Liver (tissue), 9 donors: Measurements from ENCODE around the gene ELK4. TPM values are rescaled to one million over a fixed set of nuclear protein-coding genes. Genes with fewer than 3 reads are reported as not detected.

Source experiments
- DNase-seq: peaks from one replicate; pipeline ENCODE4 v3.0.0-alpha.2; 2017; ENCODE audit warnings: low spot score
- H3K27ac ChIP-seq, 2 donors: one replicate each; pipeline ENCODE4 v1.7.0; 2013; ENCODE audit warnings: inconsistent platforms in 2 of 2, low read length in 2 of 2, control low read depth in 1 of 2, low read depth in 1 of 2, mild to moderate bottlenecking in 1 of 2
- H3K27me3 ChIP-seq, 4 donors: one replicate each; pipeline versions ENCODE4 v1.6.1 to v1.7.0; 2013; ENCODE audit warnings: low read length in 3 of 4, inconsistent platforms in 1 of 4, mild to moderate bottlenecking in 1 of 4, moderate library complexity in 1 of 4; ENCODE audit not compliant: control insufficient read depth in 4 of 4, insufficient read depth in 4 of 4
- H3K36me3 ChIP-seq, 4 donors: one replicate each; pipeline versions ENCODE4 v1.6.1 to v1.7.0; 2013; ENCODE audit warnings: low read length in 3 of 4, mild to moderate bottlenecking in 3 of 4, low read depth in 1 of 4, moderate library complexity in 1 of 4; ENCODE audit not compliant: control insufficient read depth in 4 of 4, insufficient read depth in 3 of 4
- H3K4me1 ChIP-seq, 4 donors: one replicate each; pipeline versions ENCODE4 v1.6.1 to v1.7.0; 2013; ENCODE audit warnings: low read length in 3 of 4, mild to moderate bottlenecking in 3 of 4, moderate library complexity in 1 of 4; ENCODE audit not compliant: control insufficient read depth in 4 of 4, insufficient read depth in 4 of 4
- H3K4me3 ChIP-seq, 3 donors: one replicate each; pipeline versions ENCODE4 v1.6.1 to v1.7.0; 2013; ENCODE audit warnings: low read length in 3 of 3, control low read depth in 1 of 3, low read depth in 1 of 3, mild to moderate bottlenecking in 1 of 3
- H3K9ac ChIP-seq, 2 donors: one replicate each; pipeline ENCODE4 v1.7.0; 2013; ENCODE audit warnings: low read length in 2 of 2, mild to moderate bottlenecking in 2 of 2, moderate library complexity in 2 of 2, control low read depth in 1 of 2, low read depth in 1 of 2
- H3K9me3 ChIP-seq, 4 donors: one replicate each; pipeline versions ENCODE4 v1.6.1 to v1.7.0; 2013; ENCODE audit warnings: low read length in 3 of 4; ENCODE audit not compliant: control insufficient read depth in 4 of 4
- EGR1 ChIP-seq, 2 donors: IDR thresholded peaks; 2 replicates each; pipeline ENCODE4 v1.6.1; 2016 to 2018; ENCODE audit warnings: antibody characterized with exemption in 2 of 2, low read depth in 2 of 2
- FOXA1 ChIP-seq: IDR thresholded peaks from 2 replicates; pipeline ENCODE4 v1.6.1; 2016; ENCODE audit warnings: antibody characterized with exemption
- FOXA2 ChIP-seq: IDR thresholded peaks from 2 replicates; pipeline ENCODE4 v1.6.1; 2016; ENCODE audit warnings: antibody characterized with exemption
- GABPA ChIP-seq, 2 donors: IDR thresholded peaks in 1 of 2; conservative IDR thresholded peaks in 1 of 2; 2 replicates each; pipeline ENCODE4 v1.6.1; 2016; ENCODE audit warnings: antibody characterized with exemption in 2 of 2, mild to moderate bottlenecking in 1 of 2, moderate library complexity in 1 of 2
- HNF4A ChIP-seq, 2 donors: conservative IDR thresholded peaks; 2 replicates each; pipeline ENCODE4 v1.6.1; 2016; ENCODE audit warnings: antibody characterized with exemption in 2 of 2, mild to moderate bottlenecking in 2 of 2
- HNF4G ChIP-seq: IDR thresholded peaks from 2 replicates; pipeline ENCODE4 v1.6.1; 2016; ENCODE audit warnings: antibody characterized with exemption
- JUND ChIP-seq, 2 donors: IDR thresholded peaks; 2 replicates each; pipeline ENCODE4 v1.6.1; 2016; ENCODE audit warnings: antibody characterized with exemption in 2 of 2
- NR2F2 ChIP-seq: IDR thresholded peaks from 2 replicates; pipeline ENCODE4 v1.6.1; 2016; ENCODE audit warnings: antibody characterized with exemption
- RAD21 ChIP-seq, 2 donors: IDR thresholded peaks; 2 replicates each; pipeline ENCODE4 v1.6.1; 2016; ENCODE audit warnings: antibody characterized with exemption in 2 of 2, mild to moderate bottlenecking in 2 of 2
- RXRA ChIP-seq, 2 donors: IDR thresholded peaks; 2 replicates each; pipeline ENCODE4 v1.6.1; 2017 to 2018; ENCODE audit warnings: antibody characterized with exemption in 2 of 2, mild to moderate bottlenecking in 1 of 2
- SP1 ChIP-seq: IDR thresholded peaks from 2 replicates; pipeline ENCODE4 v1.6.1; 2018; ENCODE audit warnings: antibody characterized with exemption, mild to moderate bottlenecking
- TAF1 ChIP-seq: conservative IDR thresholded peaks from 2 replicates; pipeline ENCODE4 v1.6.1; 2016; ENCODE audit warnings: antibody characterized with exemption, mild to moderate bottlenecking
- YY1 ChIP-seq: IDR thresholded peaks from 2 replicates; pipeline ENCODE4 v1.6.1; 2016; ENCODE audit warnings: antibody characterized with exemption, mild to moderate bottlenecking
- WGBS: extraction: QIAGEN DNeasy Blood & Tissue Kit; methylation state at CpG from one replicate; pipeline ENCODE4 v1.1.7; 2013; 5-methylcytosine and 5-hydroxymethylcytosine counted together
- polyA plus RNA-seq, 2 donors: library from polyadenylated mRNA; stranded (reverse) in 1 of 2; unstranded in 1 of 2; fragments of 200-250 nt in 1 of 2; fragments of >200 nt in 1 of 2; fragmentation: Nextera tagmentation in 1 of 2; extraction: Ambion mirVana in 1 of 2; gene quantifications; one replicate each; pipeline versions ENCODE4 v1.2.1 to v1.2.3, GENCODE V29; 2013 to 2015
- total RNA-seq, 2 donors: library from RNA; depleted of rRNA; stranded (reverse); fragments of >200 nt; gene quantifications; one replicate each; pipeline ENCODE4 v1.2.3, GENCODE V29; 2014
- TF ChIP-seq, protein P1 (sequence below): IDR thresholded peaks from 2 replicates; pipeline ENCODE4 v1.6.1; 2016; ENCODE audit warnings: antibody characterized with exemption, mild to moderate bottlenecking
- TF ChIP-seq, protein P2 (sequence below): IDR thresholded peaks from 2 replicates; pipeline ENCODE4 v1.6.1; 2016; ENCODE audit warnings: antibody characterized with exemption
- TF ChIP-seq, protein P3 (sequence below): IDR thresholded peaks from 2 replicates; pipeline ENCODE4 v1.6.1; 2016; ENCODE audit warnings: antibody characterized with exemption
- TF ChIP-seq, protein P4 (sequence below): IDR thresholded peaks from 2 replicates; pipeline ENCODE4 v1.6.1; 2016; ENCODE audit warnings: antibody characterized with exemption
- TF ChIP-seq, protein P5 (sequence below): fragments of 150-350 bp; IDR thresholded peaks from 2 replicates; pipeline ENCODE4 v1.5.1; 2017; ENCODE audit warnings: improper control_type of control experiment, low read depth, low read length; ENCODE audit not compliant: missing input control
- donor health status: healthy.
- donor health status: healthy.
- donor health status: healthy.
- donor health status: healthy.
- donor health status: healthy.

ELK4 gene
- total and polyA plus RNA-seq, 4 donors, result 3.5 to 20.2 (median 6.9) TPM

DNA sequence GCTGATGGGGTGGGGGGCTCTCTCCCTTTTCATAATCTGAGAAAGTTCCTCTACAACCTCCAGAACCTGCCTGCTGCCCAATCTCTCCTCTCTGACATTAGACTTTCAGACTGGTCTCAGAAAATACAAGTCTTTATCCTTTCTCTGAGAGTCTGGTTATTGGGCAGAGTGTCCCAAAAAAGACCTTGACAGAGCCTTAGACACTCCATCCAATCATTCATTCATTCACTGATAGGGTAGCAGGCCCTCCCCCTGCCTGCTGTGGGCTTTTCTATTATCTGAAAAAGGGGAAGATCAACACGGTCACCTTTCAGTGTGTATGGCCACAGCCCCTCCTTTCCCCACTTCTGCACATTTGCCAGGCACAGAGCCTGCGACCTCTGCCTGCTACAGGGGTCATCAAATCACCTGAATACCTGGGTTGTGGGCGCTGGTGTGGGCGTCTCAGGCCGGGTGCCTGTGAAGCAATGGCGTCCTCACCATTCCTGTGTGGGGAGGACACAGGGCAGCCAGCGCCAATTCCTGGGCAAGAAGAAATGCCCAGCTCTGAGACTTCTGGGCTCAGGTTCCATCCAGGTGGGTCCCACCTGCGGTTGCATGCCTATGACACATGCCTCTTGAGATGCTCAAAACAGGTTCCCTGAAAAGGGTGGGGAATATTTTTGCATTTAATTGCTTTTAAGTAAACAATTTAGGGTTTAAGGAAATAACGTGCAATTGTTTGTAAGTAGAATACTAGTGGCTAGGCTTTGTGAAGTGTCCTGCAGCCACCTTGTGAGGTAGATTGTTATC, 52.8 kb downstream of the ELK4 start:
- H3K27ac ChIP-seq, result no peak overlapping the region
- H3K36me3 ChIP-seq, result no peaks in the 10 kb centered on the region
- H3K27me3 ChIP-seq, result peaks cover 0 to 12% (median 2%) of the 10 kb centered on the region in 4 donors
- WGBS, result 65% methylated on average over 9 of the region's 9 CpGs
- no peak overlapping the region for H3K4me3 ChIP-seq
- no peaks in the 10 kb centered on the region for H3K4me1 ChIP-seq
- no peak for DNase-seq
- H3K9me3 ChIP-seq, result no peaks in the 10 kb centered on the region
- TF ChIP-seq TAF1, result no peak
- no peak for TF ChIP-seq SP1
- TF ChIP-seq, protein P1, sequence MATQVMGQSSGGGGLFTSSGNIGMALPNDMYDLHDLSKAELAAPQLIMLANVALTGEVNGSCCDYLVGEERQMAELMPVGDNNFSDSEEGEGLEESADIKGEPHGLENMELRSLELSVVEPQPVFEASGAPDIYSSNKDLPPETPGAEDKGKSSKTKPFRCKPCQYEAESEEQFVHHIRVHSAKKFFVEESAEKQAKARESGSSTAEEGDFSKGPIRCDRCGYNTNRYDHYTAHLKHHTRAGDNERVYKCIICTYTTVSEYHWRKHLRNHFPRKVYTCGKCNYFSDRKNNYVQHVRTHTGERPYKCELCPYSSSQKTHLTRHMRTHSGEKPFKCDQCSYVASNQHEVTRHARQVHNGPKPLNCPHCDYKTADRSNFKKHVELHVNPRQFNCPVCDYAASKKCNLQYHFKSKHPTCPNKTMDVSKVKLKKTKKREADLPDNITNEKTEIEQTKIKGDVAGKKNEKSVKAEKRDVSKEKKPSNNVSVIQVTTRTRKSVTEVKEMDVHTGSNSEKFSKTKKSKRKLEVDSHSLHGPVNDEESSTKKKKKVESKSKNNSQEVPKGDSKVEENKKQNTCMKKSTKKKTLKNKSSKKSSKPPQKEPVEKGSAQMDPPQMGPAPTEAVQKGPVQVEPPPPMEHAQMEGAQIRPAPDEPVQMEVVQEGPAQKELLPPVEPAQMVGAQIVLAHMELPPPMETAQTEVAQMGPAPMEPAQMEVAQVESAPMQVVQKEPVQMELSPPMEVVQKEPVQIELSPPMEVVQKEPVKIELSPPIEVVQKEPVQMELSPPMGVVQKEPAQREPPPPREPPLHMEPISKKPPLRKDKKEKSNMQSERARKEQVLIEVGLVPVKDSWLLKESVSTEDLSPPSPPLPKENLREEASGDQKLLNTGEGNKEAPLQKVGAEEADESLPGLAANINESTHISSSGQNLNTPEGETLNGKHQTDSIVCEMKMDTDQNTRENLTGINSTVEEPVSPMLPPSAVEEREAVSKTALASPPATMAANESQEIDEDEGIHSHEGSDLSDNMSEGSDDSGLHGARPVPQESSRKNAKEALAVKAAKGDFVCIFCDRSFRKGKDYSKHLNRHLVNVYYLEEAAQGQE, result no peak
- TF ChIP-seq HNF4A (conservative IDR thresholded peaks at IDR 0.05), result no peak
- no peak for TF ChIP-seq GABPA (IDR thresholded peaks at IDR 0.05 in 1 of 2, conservative IDR thresholded peaks at IDR 0.05 in 1 of 2)
- no peak for TF ChIP-seq RXRA (IDR thresholded peaks at IDR 0.05)
- no peak for TF ChIP-seq NR2F2
- no peak for TF ChIP-seq YY1
- no peak for TF ChIP-seq FOXA2
- no peak for TF ChIP-seq RAD21 (IDR thresholded peaks at IDR 0.05)
- TF ChIP-seq FOXA1, result no peak
- no peak for TF ChIP-seq JUND (IDR thresholded peaks at IDR 0.05)
- TF ChIP-seq, protein P2, sequence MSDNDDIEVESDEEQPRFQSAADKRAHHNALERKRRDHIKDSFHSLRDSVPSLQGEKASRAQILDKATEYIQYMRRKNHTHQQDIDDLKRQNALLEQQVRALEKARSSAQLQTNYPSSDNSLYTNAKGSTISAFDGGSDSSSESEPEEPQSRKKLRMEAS, result no peak
- TF ChIP-seq HNF4G, result no peak
- TF ChIP-seq EGR1 (IDR thresholded peaks at IDR 0.05; ENCODE audit: low read depth in 2 of 2), result no peak
- TF ChIP-seq, protein P3, sequence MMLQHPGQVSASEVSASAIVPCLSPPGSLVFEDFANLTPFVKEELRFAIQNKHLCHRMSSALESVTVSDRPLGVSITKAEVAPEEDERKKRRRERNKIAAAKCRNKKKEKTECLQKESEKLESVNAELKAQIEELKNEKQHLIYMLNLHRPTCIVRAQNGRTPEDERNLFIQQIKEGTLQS, result no peak
- TF ChIP-seq, protein P4, sequence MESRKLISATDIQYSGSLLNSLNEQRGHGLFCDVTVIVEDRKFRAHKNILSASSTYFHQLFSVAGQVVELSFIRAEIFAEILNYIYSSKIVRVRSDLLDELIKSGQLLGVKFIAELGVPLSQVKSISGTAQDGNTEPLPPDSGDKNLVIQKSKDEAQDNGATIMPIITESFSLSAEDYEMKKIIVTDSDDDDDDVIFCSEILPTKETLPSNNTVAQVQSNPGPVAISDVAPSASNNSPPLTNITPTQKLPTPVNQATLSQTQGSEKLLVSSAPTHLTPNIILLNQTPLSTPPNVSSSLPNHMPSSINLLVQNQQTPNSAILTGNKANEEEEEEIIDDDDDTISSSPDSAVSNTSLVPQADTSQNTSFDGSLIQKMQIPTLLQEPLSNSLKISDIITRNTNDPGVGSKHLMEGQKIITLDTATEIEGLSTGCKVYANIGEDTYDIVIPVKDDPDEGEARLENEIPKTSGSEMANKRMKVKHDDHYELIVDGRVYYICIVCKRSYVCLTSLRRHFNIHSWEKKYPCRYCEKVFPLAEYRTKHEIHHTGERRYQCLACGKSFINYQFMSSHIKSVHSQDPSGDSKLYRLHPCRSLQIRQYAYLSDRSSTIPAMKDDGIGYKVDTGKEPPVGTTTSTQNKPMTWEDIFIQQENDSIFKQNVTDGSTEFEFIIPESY, result no peak
- TF ChIP-seq, protein P5, sequence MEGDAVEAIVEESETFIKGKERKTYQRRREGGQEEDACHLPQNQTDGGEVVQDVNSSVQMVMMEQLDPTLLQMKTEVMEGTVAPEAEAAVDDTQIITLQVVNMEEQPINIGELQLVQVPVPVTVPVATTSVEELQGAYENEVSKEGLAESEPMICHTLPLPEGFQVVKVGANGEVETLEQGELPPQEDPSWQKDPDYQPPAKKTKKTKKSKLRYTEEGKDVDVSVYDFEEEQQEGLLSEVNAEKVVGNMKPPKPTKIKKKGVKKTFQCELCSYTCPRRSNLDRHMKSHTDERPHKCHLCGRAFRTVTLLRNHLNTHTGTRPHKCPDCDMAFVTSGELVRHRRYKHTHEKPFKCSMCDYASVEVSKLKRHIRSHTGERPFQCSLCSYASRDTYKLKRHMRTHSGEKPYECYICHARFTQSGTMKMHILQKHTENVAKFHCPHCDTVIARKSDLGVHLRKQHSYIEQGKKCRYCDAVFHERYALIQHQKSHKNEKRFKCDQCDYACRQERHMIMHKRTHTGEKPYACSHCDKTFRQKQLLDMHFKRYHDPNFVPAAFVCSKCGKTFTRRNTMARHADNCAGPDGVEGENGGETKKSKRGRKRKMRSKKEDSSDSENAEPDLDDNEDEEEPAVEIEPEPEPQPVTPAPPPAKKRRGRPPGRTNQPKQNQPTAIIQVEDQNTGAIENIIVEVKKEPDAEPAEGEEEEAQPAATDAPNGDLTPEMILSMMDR, result no peak
- H3K9ac ChIP-seq, result no peak overlapping the region
